ENCODE data around the gene LIM2. TPM values are rescaled to one million over a fixed set of nuclear protein-coding genes. Genes with fewer than 3 reads are reported as not detected.

LIM2 gene
- total and polyA plus RNA-seq, 9 of the 15 experiments (the other 6 are each of a cell fraction or from before 2014, with no cell fraction given), result 0.07 to 0.45 (median 0.18) TPM; not detected in 4

DNA sequence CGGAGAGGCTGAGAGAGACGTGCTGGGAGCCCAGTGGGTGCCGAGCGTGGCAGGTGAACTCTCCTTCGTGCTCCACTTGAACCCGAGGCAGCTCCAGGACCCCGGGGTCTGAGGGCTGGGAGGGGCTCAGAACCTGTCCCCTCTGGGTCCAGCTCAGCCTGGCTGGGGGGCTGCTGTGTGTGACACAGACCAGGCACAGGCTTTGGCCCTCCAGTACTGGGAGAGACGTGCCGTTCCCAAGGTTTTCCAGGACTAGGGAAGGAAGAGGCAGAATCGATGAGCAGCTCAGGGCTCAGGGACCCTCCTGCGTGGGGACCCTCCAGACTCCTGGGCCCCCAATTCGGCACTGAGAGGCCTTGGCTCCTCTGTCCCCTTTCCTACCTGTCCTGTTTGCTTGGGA, 27.4 kb upstream of the LIM2 start:
- peaks cover 9 to 24% of the 10 kb centered on the region in 2 experiments for H3K4me1 ChIP-seq (replicated peaks in 1 of 2; ENCODE audit: control insufficient read depth in 2 of 2, insufficient read depth in 2 of 2, low read length in 2 of 2)
- H3K9ac ChIP-seq (ENCODE audit: insufficient read depth in 1 of 2, low read depth in 2 of 2, low read length in 2 of 2), result no peak overlapping the region
- no TSS peak for BruUV-seq (replicated peaks)
- no peak overlapping the region for H3K27ac ChIP-seq (ENCODE audit: extremely low read depth, low read depth, low read length)
- CTCF ChIA-PET (ENCODE audit: low intra/inter-chr PET ratio), result no interaction called here
- WGBS (ENCODE audit: insufficient coverage, low coverage, missing lambda C conversion rate), result 53% methylated on average over 10 of the region's 12 CpGs
- DNase-seq (ENCODE audit: extremely low read depth in 1 of 4, low spot score in 3 of 4) (no peak), FAIRE-seq (no peak), ATAC-seq (no peak)
- POLR2A ChIA-PET, result no interaction called here
- H3K79me2 ChIP-seq (ENCODE audit: control insufficient read depth, insufficient read depth, low read length), result no peaks in the 10 kb centered on the region
- H2AFZ ChIP-seq (ENCODE audit: low read depth, low read length), result no peak overlapping the region
- in situ Hi-C loops (cut with MboI) (no loop called here), intact Hi-C loops (cut with micrococcal nuclease) (no loop called here)
- no peak overlapping the region for H3K4me3 ChIP-seq
- H4K20me1 ChIP-seq (replicated peaks; ENCODE audit: control insufficient read depth, insufficient read depth, low read length), result no peaks in the 10 kb centered on the region
- H3K27me3 ChIP-seq (ENCODE audit: control insufficient read depth in 2 of 2, insufficient read depth in 2 of 2, low read length in 2 of 2), result no peaks in the 10 kb centered on the region
- H3K9me3 ChIP-seq (replicated peaks; ENCODE audit: control insufficient read depth, insufficient read depth, low read depth, low read length), result no peaks in the 10 kb centered on the region
- TF ChIP-seq, protein P1, sequence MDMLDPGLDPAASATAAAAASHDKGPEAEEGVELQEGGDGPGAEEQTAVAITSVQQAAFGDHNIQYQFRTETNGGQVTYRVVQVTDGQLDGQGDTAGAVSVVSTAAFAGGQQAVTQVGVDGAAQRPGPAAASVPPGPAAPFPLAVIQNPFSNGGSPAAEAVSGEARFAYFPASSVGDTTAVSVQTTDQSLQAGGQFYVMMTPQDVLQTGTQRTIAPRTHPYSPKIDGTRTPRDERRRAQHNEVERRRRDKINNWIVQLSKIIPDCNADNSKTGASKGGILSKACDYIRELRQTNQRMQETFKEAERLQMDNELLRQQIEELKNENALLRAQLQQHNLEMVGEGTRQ (CRISPR knock-in tag; IDR thresholded peaks at IDR 0.05), result no peak
- TF ChIP-seq ZNF143 (CRISPR knock-in tag; IDR thresholded peaks at IDR 0.05) (no peak), ZNF124 (CRISPR knock-in tag; IDR thresholded peaks at IDR 0.05) (no peak), RHOXF2B (CRISPR knock-in tag; conservative IDR thresholded peaks at IDR 0.05) (no peak), CBX2 (IDR thresholded peaks at IDR 0.05; ENCODE audit: insufficient read depth, low read length, poor library complexity, severe bottlenecking) (no peak), MAZ (CRISPR knock-in tag; conservative IDR thresholded peaks at IDR 0.05 in 1 of 2, IDR thresholded peaks at IDR 0.05 in 1 of 2) (no peak), CTCFL (IDR thresholded peaks at IDR 0.05; ENCODE audit: borderline replicate concordance, insufficient read depth, low read depth, low read length, poor library complexity, severe bottlenecking) (no peak), MCM3 (IDR thresholded peaks at IDR 0.05) (no peak), ZEB2 (IDR thresholded peaks at IDR 0.05) (no peak), ETV5 (CRISPR knock-in tag; IDR thresholded peaks at IDR 0.05; ENCODE audit: low read depth) (no peak), PHB (CRISPR knock-in tag; IDR thresholded peaks at IDR 0.05) (no peak)
- TF ChIP-seq, protein P2, sequence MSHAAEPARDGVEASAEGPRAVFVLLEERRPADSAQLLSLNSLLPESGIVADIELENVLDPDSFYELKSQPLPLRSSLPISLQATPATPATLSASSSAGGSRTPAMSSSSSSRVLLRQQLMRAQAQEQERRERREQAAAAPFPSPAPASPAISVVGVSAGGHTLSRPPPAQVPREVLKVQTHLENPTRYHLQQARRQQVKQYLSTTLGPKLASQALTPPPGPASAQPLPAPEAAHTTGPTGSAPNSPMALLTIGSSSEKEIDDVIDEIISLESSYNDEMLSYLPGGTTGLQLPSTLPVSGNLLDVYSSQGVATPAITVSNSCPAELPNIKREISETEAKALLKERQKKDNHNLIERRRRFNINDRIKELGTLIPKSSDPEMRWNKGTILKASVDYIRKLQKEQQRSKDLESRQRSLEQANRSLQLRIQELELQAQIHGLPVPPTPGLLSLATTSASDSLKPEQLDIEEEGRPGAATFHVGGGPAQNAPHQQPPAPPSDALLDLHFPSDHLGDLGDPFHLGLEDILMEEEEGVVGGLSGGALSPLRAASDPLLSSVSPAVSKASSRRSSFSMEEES (CRISPR knock-in tag; IDR thresholded peaks at IDR 0.05), result no peak
- TF ChIP-seq, protein P3, sequence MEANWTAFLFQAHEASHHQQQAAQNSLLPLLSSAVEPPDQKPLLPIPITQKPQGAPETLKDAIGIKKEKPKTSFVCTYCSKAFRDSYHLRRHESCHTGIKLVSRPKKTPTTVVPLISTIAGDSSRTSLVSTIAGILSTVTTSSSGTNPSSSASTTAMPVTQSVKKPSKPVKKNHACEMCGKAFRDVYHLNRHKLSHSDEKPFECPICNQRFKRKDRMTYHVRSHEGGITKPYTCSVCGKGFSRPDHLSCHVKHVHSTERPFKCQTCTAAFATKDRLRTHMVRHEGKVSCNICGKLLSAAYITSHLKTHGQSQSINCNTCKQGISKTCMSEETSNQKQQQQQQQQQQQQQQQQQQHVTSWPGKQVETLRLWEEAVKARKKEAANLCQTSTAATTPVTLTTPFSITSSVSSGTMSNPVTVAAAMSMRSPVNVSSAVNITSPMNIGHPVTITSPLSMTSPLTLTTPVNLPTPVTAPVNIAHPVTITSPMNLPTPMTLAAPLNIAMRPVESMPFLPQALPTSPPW (CRISPR knock-in tag; IDR thresholded peaks at IDR 0.05), result no peak
- H3K4me2 ChIP-seq (ENCODE audit: insufficient read depth, low read length), result no peak overlapping the region
- no peaks in the 10 kb centered on the region for H3K36me3 ChIP-seq (ENCODE audit: control insufficient read depth, insufficient read depth, low read length)
- no peaks in the 10 kb centered on the region for H3K9me1 ChIP-seq (ENCODE audit: control insufficient read depth, insufficient read depth, low read length)
